ENCODE results near the gene PDZD2.

- TF ChIP-seq CTCF (conservative IDR thresholded peaks at IDR 0.05 in 1 of 2, IDR thresholded peaks at IDR 0.05 in 1 of 2; ENCODE audit: extremely low read depth in 1 of 2, insufficient read depth in 1 of 2, low read depth in 1 of 2, low read length in 2 of 2) (no peak), EZH2 (IDR thresholded peaks at IDR 0.05; ENCODE audit: borderline replicate concordance, low read length) (no peak)
Measured at GRCh38 chr5:32098291-32098690, 459.4 kb downstream of the PDZD2 start.

Measured in mammary epithelial cell (primary cell).